Psoas muscle (tissue), 8 donors: ENCODE measurements around the gene FHOD1. TPM values are rescaled to one million over a fixed set of nuclear protein-coding genes. Genes with fewer than 3 reads are reported as not detected.

ENCODE experiments used
- ATAC-seq, 4 donors: fragments of 200-7000 bp; cut with Tn5 transposase; one replicate each; pipeline ENCODE4 v1.9.1; 2020; ENCODE audit warnings: moderate library complexity in 3 of 4, mild to moderate bottlenecking in 2 of 4
- DNase-seq, 2 donors: peaks; one replicate each; pipeline ENCODE4 v3.0.0-alpha.2; 2020
- H3K27ac ChIP-seq: fragments of 200-600 bp; one replicate; pipeline ENCODE4 v1.8.0; 2022
- H3K27me3 ChIP-seq, 3 donors: fragments of 200-600 bp in 1 of 3; one replicate each; pipeline versions ENCODE4 v1.6.1 to v1.8.0; 2013 to 2022; ENCODE audit warnings: low read length in 2 of 3, mild to moderate bottlenecking in 2 of 3, moderate library complexity in 1 of 3; ENCODE audit not compliant: insufficient read depth in 3 of 3
- H3K36me3 ChIP-seq, 2 donors: fragments of 200-600 bp in 1 of 2; one replicate each; pipeline versions ENCODE4 v1.6.1 to v1.8.0; 2013 to 2022; ENCODE audit warnings: low read depth in 1 of 2, mild to moderate bottlenecking in 1 of 2, moderate library complexity in 1 of 2; ENCODE audit not compliant: insufficient read depth in 1 of 2
- H3K4me1 ChIP-seq: fragments of 200-600 bp; one replicate; pipeline ENCODE4 v1.8.0; 2022
- H3K4me3 ChIP-seq: fragments of 200-600 bp; one replicate; pipeline ENCODE4 v1.8.0; 2022; ENCODE audit warnings: mild to moderate bottlenecking
- H3K9me3 ChIP-seq: fragments of 200-600 bp; one replicate; pipeline ENCODE4 v1.8.0; 2022
- CTCF ChIP-seq: fragments of 200-600 bp; IDR thresholded peaks from one replicate; pipeline ENCODE4 v1.8.0; 2022; ENCODE audit warnings: antibody characterized with exemption
- WGBS, 3 donors: extraction: QIAGEN DNeasy Blood & Tissue Kit; methylation state at CpG; one replicate each; pipeline versions ENCODE4 v1.1.6 to v1.1.7; 2013; 5-methylcytosine and 5-hydroxymethylcytosine counted together
- intact Hi-C, 2 donors: fragments of 100-400 bp; cut with DNase I; formaldehyde crosslinking; loops; one replicate each; pipeline versions ENCODE4 v1.11.0 to v1.14.2; 2022
- polyA plus RNA-seq, 3 donors: library from polyadenylated mRNA; stranded (reverse); fragments of 200-250 nt; gene quantifications; one replicate each; pipeline ENCODE4 v1.2.3, GENCODE V29; 2013
- total RNA-seq, 4 donors: library from RNA; stranded (reverse); fragmentation: NEBNext Ultra II Directional in 2 of 4; extraction: Animal tissue kit (Norgen Biotek cat#: 25700) in 2 of 4; gene quantifications; one replicate each; pipeline versions ENCODE4 v1.2.1 to v1.2.4, GENCODE V29; 2021 to 2023
- donor health status: healthy with polysubstance abuse.
- donor health status: DM: no; HTN: no; CAD: no; lungs with moderate emphysema.
- donor health status: Bipolar disorder and iron deficiency.
- donor health status: healthy.
- donor health status: DM: yes; HTN: yes; CAD: no.
- donor health status: DM: no; HTN: no; CAD: no.
- donor health status: DM: no; HTN: no; CAD: no.
- donor health status: DM: yes; HTN: yes; CAD: no.

FHOD1 gene
- total and polyA plus RNA-seq, 7 donors, result 16.9 to 154 (median 61.5) TPM

GRCh38 chr16:67238278-67238575 is 9.1 kb downstream of the FHOD1 start:
- Histone ChIP-seq H3K27me3 (no peaks in the 10 kb centered on the region), H3K36me3 (peaks cover 2 to 66% of the 10 kb centered on the region in 2 donors), H3K27ac (peak overlapping the region; percentile 99), H3K9me3 (no peaks in the 10 kb centered on the region), H3K4me1 (peaks cover 49% of the 10 kb centered on the region), H3K4me3 (no peak overlapping the region)
- no peak for ATAC-seq
- no peak for TF ChIP-seq CTCF
- no peak for DNase-seq
- intact Hi-C loops, result no loop called here
- WGBS, 3 donors, result 92 to 98% (median 98%) methylated on average over 3 of the region's 3 CpGs

- Histone ChIP-seq H3K9me3 (no peaks in the 10 kb centered on the region), H3K36me3 (peaks cover 2 to 72% of the 10 kb centered on the region in 2 donors), H3K4me3 (no peak overlapping the region), H3K27me3 (no peaks in the 10 kb centered on the region), H3K4me1 (peaks cover 43% of the 10 kb centered on the region), H3K27ac (peak overlapping the region; percentile 36)
- WGBS, 3 donors, result 71 to 81% (median 76%) methylated on average over 16 of the region's 16 CpGs
- TF ChIP-seq CTCF, result no peak
- DNase-seq (peak in 1 of 2 donors; percentile 45), ATAC-seq (no peak)
- intact Hi-C loops, result no loop called here
These were observed 9.6 kb downstream of the FHOD1 start for GRCh38 chr16:67237396-67238277.

GRCh38 chr16:67236563-67237395 is 10.5 kb downstream of the FHOD1 start:
- Histone ChIP-seq H3K4me3 (no peak overlapping the region), H3K27ac (peak overlapping the region; percentile 36), H3K36me3 (peaks cover 3 to 79% of the 10 kb centered on the region in 2 donors), H3K9me3 (no peaks in the 10 kb centered on the region), H3K27me3 (no peaks in the 10 kb centered on the region), H3K4me1 (peaks cover 34% of the 10 kb centered on the region)
- intact Hi-C loops, result no loop called here
- 73 to 82% (median 78%) methylated on average over 45 to 50 of the region's 50 CpGs for WGBS, 3 donors
- ATAC-seq, result peak; percentile 38 to 74 (median 66)
- TF ChIP-seq CTCF, result no peak
- DNase-seq, result peak; percentile 73 to 92

GRCh38 chr16:67235816-67236562 is 11.3 kb downstream of the FHOD1 start:
- Histone ChIP-seq H3K36me3 (peaks cover 5 to 86% of the 10 kb centered on the region in 2 donors), H3K27me3 (no peaks in the 10 kb centered on the region), H3K9me3 (no peaks in the 10 kb centered on the region), H3K4me1 (peaks cover 27% of the 10 kb centered on the region), H3K27ac (peak overlapping the region; percentile 23), H3K4me3 (no peak overlapping the region)
- DNase-seq, result no peak
- TF ChIP-seq CTCF, result no peak
- 86 to 92% (median 88%) methylated on average over 17 of the region's 17 CpGs for WGBS, 3 donors
- intact Hi-C loops, result no loop called here
- no peak for ATAC-seq
